NOMO-1 treated with dmso at 0.1 percent for 144 hours (cell line): Measurements from ENCODE around the gene DNAJC1.
A peak's percentile ranks its signal among the peaks of the same experiment; 100 is the strongest.

Source experiments
- DNase-seq: peaks from one replicate; lab custom pipeline; 2025; ENCODE audit not compliant: unreplicated experiment; lab: John Stamatoyannopoulos, UW

Gene DNAJC1

DNA sequence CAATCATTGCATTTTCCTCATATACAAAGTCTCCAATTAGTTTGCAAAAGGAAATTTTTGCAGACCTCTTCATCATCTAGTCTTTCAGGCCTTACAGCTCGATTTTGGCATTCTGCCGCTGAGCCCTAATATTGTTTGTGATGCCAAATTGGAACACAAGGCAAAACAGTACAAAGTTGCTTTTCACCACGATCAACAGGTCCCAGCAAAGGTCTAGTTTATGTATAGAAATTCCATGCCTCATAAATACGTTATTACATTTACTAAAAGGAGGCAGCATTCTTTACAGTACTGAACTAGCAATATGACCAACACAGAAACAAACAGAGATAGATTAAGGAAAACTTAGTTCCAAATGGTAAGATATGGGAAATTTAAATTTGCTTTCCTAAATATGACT, 7.0 kb upstream of the DNAJC1 start:
- no peak for DNase-seq

DNA sequence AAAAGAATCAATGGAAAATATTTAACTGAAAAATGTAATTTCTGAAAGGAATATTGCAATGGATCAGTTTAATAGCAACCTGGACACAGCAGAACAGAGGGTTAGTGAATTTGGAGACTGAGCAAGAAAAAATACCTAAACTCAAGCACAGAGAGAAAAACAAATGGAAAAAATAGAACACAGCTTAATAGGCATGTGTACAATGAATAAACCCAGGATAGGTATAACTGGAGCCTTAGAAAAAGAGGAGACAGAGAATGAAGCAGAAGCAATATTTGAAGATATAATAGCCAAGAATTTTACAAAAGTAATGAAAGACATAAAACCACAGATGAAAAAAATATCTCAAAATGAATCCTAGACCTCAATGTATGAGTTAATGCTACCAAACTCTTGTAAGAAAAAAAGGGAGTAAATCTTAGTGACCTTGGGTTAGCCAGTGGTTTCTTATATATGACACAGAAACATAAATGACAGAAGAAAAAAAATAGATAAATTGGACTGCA, 2.9 kb upstream of the DNAJC1 start:
- no peak for DNase-seq

DNA sequence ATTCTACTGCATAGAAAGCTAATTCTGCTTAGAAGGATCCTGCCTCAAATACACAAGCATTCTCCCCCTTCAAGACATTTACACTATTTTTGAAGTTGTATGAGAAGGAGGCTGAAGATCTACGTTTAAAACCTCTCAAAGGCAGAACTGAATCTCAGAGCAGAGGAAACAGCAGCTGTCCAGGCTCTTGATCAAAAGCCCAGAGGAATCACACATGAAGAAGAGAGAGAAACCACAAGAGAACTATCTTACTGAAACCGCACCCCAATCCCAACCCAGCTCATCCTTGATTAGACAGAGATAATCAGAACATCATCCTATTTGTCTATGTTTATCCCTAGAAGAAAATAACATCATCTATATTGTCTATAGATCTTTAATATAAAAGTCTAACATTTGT, 2.2 kb upstream of the DNAJC1 start:
- no peak for DNase-seq

DNA sequence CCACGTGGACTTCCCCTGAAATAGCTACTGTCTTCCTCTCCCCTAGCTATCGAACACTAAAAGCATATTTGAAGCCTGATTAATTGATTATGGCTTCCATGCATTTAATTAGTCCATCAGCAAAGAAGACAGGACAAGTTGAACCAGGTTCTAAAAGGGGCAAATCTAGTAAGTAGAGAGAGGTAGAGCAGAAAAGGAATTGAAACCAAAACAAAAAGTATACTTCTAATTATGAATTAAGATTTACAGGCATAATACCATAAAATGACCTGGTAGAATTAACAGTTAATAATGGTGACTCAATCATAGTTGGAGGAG, 393 bp upstream of the DNAJC1 start:
- no peak for DNase-seq

DNA sequence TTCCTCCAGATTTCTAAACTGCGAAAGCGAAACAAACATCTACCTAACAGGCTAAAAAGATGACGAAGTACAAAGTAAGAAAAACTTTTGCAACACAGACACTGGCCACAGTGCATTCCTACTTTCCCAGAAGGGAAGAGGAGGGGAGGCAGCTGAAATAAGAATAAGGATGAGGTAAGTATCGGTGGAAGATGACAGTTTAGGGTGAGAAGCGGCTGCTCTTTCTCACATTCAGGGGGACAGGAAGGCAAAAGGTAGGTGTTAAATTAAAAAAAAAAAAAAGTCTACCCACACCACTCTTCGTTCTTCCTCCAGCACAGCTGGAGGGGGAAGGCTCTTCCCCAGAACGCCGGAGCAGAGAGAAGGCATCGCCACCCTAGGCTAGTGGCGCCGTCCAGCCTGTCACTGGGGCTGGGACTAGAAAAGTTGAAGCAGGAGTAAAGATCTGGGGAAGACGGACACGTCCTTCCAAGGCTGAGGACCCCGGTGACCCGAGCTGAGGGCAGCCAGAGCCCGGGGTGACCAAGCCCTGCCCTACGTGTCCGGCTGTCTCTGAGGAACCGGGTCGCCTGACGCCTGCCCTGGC, 846 bp downstream of the DNAJC1 start:
- peak; percentile 31 for DNase-seq

DNA sequence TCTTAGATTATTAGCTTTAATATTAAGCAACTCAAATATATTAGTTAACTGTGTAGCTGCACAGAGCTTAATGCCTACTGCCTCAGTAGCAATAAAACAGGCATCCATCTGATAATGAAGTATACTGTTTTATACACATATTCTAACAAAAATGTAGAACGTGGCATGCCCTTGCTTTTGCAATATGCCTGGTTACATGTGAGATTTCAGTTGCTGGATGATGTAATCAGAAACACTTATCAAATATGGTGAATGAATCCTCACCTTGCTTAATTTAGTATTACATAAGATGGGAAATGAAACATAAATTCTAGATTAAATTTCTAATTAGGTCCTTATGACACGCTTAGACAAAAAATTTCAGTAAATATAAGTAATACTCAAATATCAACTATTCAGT, 8.0 kb downstream of the DNAJC1 start:
- peak; percentile 36 for DNase-seq

DNA sequence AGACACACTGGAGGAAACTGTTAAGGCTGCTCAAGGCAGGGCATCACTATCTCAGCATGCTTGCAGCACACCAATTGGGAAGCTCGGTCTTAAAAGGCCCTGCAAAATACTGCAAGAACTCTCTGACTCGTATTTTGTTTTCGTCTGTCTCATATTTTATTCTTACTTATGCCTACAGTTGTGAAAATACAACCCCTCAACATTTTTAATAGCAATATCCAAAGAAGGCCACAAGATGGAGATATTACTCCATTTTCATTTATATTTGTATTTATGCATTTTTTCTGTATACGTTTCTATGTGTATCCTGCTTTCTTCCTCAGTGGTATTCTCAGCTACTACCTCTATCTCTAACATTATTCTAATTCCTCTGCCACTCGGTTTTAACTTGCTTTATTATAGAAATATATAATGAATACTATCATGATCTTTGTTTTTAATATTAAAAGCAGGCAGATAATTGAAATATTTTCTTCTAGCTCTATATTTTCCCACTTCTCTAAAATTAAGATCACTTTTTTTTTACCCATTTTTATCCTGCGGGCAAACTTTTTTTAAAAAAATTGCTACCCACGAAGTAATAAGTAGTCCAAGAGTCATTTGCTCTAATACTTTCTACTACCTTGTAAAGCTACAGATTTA, 10.0 kb downstream of the DNAJC1 start:
- no peak for DNase-seq

DNA sequence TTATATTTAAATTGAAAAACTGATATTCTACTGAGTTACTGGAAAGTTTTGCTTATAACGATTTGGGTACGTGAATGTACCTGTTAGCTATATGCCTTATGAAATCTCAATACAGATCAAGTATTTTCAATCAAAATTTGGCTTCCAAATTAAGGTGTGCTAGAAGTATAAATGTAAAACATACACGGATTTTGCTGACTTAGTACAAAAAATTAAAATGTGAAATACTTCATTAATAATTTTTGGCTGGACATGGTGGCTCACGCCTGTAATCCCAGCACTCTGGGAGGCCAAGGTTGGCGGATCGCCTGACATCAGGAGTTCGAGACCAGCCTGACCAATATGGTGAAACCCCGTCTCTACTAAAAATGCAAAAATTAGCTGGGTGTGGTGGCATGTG, 11.7 kb downstream of the DNAJC1 start:
- DNase-seq = no peak

DNA sequence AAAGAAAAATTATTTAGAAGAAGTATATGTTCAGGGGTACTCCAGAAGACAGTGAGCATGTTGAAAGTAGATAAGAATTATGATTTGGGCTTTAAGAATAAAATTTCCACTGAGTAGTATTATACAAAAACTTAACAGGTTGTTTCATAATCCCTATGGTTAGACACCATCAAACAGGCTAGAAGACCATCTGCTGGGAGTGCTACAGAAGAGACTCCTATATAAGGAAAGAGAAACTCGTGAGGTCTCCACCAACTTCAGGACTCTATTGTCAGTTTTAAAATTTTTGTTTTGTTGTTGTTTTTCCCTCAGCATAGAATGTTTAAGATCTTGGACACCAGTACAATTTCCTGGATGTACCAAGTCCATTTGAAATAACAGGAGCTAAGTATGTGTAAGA, 13.1 kb downstream of the DNAJC1 start:
- DNase-seq = no peak

DNA sequence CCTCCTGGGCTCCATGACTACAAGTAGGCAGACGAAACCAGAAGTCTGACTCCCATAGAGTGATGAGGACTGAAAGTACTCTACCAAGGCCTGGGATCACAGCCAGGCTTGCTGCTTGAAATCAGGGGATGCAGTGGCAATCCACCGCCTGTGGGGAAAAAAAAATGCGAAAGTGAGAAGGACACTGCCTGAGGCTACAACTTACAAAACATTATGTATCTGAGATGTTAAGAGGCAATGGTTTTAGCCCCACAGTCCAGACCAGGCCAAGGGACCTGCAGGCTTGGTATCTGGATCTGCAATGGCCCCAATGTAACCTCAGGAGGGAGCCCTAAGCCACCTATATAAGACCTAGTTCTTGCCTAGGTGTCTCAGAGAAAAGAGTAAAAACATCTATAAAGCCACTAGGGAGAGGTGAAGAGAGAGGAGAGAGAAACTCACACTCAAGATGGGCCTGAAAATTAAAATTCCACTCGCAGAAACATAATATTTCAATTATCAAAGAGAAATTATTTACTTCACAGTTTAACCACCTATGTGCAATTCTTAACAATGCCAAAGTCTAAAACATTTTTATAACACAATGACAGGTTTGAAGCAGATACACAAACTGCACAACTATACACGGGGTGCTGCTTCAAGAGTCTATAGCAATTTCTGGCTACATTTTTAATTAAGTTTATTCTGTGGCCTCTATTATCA, 13.9 kb downstream of the DNAJC1 start:
- DNase-seq = peak; percentile 56

DNA sequence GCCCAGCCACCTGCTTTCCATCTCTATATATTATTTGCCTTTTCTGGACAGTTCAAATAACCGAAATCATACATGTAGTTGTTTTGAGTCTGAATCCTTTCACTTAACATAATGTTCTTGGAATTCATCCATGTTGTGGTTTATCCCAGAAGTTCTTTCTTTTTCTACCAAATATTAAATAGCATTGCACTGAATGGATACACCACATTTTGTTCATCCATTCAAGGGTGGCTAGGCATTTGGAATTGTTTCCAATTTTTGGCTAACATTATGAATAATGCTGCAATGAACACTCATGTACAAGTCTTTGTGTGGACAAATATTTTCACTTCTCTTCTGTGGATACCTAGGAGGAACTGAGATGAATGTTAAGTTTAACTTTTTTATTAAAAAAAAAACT, 18.0 kb downstream of the DNAJC1 start:
- no peak for DNase-seq

DNA sequence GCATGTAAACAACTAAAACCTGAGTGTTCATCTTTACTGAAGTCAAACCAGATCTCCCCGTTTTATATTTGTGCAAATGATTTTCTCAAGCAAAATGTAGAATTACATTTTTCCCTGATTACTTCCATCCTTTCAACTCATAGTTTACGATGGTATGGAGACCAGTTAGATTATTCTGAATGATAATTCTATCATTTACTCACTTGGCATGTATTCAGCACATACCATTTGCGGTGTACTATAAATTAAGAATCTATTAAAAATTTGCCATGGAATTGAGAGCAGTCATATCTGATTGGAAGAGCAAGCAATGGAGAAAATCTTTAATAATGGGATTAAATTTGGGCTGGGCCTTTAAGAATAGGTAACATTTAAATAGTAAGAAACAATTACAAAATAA, 22.4 kb downstream of the DNAJC1 start:
- no peak for DNase-seq

DNA sequence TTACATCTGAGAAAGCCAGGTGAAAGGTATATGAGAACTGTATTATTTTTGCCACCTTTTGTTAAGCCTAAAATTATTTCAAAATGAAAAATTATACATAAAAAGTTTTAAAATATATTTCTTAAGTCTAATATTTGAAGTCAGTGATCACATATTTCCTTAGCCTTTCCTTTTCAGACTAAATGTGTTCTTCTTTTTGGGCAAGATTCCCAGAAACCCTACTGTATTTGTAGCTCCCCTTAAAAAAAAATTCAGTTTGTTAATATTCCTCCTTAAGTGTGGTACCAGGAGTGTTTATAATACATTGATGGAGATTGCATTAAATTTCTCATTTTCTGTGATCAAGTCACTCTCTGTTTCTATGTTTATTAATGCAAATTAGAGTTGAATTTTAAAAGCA, 22.8 kb downstream of the DNAJC1 start:
- DNase-seq = no peak

DNA sequence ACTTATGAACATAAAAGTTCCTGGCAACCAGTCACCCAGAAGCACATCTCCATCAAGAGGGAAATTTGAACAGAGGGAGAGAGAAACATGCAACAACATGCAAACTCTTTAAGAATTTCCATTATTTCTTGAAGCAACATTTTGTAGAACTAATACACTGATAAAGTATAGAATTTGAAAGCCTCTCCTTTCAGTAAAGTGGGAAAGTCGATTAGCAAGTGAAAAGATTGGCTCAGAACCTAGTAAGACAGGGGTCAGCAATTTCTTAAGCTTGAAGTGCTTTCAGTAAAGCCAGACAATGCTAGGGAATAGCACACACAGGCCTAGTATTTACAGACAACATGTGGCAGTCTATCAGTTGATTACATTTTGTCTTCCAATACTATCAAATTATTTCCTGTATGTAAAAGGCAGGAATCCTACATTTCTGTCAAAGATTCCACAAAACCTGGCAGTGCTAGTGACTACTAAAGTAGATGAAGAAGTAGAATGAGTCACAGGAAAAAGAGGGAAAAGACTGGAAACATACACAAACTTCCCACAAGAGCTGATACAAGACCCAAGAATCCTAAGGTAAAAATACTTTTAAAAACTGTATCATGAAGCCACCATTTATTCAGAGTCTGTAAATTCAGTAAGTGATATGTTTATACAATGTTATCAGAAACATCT, 25.2 kb downstream of the DNAJC1 start:
- DNase-seq = no peak

DNA sequence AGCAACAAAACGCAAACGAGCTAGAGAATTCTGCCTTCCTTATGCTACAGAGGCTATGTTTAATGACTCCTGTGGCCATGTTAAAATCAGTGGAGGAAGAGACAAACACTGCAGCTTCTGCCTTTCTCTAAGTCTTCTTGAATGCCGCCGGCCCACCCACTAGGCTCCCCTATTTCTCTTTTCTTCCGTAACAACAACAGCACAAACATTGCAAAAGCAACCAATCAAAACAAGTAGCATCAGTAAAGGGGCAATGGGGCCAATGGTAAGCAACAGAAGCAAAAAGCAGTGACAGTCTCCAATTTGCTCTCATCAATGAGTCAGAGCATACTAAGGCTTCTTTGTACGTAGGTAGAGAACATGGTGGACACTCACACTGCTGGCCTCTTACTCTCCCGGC, 26.8 kb downstream of the DNAJC1 start:
- peak; percentile 63 for DNase-seq

DNA sequence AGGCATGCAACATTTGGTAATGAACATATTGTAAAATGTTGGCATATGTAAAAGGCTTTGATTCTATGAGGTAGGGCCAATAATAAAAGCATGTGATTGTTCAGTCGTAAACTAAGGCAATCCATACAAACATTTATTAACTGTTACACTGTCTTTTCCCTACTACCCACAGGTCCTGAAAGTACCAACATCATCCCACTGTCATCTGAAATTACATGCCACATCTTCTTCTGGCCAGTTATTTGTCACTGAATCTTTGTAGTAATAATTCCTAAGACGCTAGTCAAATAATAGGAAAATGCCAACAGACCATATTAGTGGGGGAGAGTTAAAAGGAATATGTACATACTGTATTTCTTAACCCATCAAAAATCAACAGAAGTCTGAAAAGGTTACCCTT, 27.2 kb downstream of the DNAJC1 start:
- no peak for DNase-seq

DNA sequence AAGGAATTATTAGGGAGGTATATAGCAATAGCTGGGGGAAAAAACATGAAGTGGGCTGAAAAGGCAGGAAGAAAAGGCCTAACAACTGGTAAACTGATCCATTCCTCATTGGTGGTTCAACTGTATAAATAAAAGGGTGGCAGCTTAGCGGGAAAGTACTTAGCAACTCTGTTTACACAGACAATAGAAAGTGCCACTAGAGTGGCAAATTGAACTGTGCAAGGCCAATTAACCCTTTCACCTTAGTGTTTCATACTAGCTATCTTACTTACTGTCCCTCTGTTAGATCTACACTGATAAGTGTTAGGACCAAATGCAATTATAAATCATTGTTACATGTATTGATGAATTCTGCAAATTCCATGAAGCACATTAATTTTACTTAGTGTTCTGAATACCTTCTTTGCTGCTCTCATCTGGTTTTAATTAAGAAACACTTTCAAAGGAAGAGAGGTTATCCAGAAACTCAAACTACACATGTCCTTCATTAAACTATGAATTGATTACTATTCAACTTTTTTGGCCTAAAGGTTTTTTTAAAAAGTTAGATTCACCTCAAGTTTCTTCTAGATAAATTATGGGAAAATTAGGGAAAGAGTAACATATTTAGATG, 28.0 kb downstream of the DNAJC1 start:
- DNase-seq = no peak

DNA sequence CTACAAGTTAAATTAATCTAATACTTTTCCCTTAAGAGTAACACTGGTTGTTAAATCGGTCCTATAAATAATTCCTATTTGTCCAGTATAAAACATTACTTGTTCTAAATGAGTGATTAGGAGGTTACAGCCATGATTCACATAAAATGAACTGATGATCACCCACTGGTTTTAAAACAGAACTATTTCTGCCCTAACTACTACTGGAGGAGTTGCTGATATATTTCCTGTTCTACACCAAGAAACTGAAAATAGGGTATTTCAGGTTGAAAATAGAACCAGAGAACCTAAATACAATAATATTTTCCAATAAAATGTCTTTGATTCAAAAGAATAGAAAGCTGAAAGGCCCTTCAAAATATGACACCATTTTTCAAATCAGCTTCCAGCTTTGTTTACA, 30.9 kb downstream of the DNAJC1 start:
- no peak for DNase-seq

DNA sequence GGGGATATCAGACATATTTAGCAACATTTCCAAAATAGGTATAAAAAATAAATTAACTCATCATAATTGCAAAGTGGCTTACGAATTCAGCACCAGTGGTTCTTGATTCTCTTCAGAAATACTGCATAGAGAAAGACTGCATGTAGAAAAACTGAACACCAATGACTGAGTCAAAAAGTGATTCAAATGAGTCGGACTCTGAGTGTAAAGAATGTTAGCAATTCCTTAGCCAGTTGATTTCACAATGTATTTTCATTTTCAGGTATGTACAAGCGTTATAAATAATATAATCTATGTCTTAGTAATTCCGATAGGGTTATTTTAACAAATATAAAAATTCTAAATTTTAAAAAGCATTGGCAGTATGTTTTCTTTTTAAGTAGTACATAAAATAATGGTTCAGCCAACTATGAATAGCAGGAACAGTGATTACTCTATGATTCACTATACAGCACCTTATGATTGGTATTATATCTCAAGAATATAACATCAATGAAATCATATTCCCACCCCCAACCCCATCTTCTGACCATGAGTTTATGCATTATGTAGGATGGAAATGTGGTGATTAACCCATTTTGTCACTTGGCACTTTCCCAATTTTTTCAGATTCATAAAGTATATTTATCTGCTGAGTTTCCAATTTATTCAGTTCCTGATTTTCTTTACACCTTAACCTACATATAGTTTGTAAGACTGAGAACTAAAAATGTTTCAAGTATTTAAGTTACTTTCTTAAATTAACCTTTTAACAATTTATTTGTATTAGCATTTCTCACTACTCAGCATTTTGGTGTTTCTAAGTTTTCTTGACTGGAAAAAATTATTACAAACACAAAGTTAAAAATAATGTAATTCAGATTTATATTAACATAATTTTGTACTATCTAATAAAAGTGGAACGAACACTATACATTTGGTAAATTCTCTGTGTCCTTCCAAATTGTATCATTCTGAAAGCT, 33.9 kb downstream of the DNAJC1 start:
- no peak for DNase-seq

DNA sequence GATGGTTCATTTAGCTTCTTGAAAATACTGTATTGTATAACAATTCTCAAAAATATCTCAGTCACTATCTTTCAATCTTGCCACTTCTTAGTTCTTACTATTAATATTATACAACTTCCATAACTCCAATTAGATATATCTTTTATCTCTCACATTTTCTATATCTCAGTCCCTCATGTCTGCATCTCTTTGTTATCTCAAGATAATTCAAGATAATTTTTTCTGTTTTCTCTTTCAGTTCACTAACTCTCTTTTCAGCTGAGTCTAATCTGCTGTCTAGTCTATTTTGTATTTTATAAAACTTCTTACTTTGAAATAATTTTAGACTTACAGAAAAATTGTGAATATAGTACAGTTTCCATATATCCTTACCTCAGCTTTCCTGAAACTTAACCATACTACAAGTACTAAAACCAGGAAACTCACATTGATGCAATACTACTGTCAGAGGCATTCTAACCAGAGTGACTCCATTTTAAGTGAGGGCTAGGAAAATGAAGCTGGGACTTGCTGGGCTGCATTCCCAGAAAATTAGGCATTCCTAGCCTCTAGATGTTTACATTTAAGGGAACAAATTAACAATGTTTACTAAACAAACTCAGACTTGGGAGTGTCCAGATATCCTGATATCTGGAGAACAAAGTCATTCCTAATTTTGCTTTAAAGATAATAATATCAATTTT, 38.4 kb downstream of the DNAJC1 start:
- no peak for DNase-seq
